ENCODE measurements around the gene KCNIP1. TPM values are rescaled to one million over a fixed set of nuclear protein-coding genes. Genes with fewer than 3 reads are reported as not detected.

KCNIP1 gene
- polyA plus RNA-seq, 3 donors = not detected

- Histone ChIP-seq H2AFZ (ENCODE audit: insufficient read depth, low read depth, low read length, poor library complexity, severe bottlenecking) (no peak overlapping the region), H3K27me3 (ENCODE audit: control insufficient read depth in 2 of 2, insufficient read depth in 2 of 2, low read length in 2 of 2) (no peaks in the 10 kb centered on the region), H3K27ac (ENCODE audit: low read depth in 1 of 2, low read length in 2 of 2) (no peak overlapping the region), H3K4me1 (ENCODE audit: control insufficient read depth in 1 of 2, insufficient read depth in 2 of 2, low read length in 2 of 2) (no peaks in the 10 kb centered on the region), H3K9ac (ENCODE audit: insufficient read depth, low read length, poor library complexity, severe bottlenecking) (no peak overlapping the region), H3K36me3 (replicated peaks in 1 of 2; ENCODE audit: control insufficient read depth in 1 of 2, insufficient read depth in 2 of 2, low read length in 2 of 2) (no peaks in the 10 kb centered on the region), H4K20me1 (ENCODE audit: insufficient read depth, low read length) (no peaks in the 10 kb centered on the region), H3K9me3 (replicated peaks in 1 of 2; ENCODE audit: control insufficient read depth in 1 of 2, insufficient read depth in 1 of 2, low read length in 2 of 2) (no peaks in the 10 kb centered on the region), H3K79me2 (ENCODE audit: insufficient read depth, low read length) (no peaks in the 10 kb centered on the region), H3K4me3 (replicated peaks in 1 of 3; ENCODE audit: low read depth in 2 of 3, low read length in 3 of 3) (no peak overlapping the region), H3K4me2 (replicated peaks; ENCODE audit: extremely low read depth, low read length, poor library complexity, severe bottlenecking) (no peak overlapping the region)
- peaks cover 3% of the 10 kb centered on the region for H3K4me1 Mint-ChIP-seq
- intact Hi-C loops (cut with micrococcal nuclease) = no loop called here
- no peak overlapping the region for H3K4me3 Mint-ChIP-seq
- peaks cover 5 to 13% (median 6%) of the 10 kb centered on the region in 3 donors for H3K27me3 Mint-ChIP-seq (ENCODE audit: low read depth in 3 of 3)
- no peak for DNase-seq
- no peak for TF ChIP-seq CTCF (IDR thresholded peaks at IDR 0.05)
- H3K27ac Mint-ChIP-seq = no peak overlapping the region
- peaks cover 0 to 4% (median 0%) of the 10 kb centered on the region in 7 donors for H3K9me3 Mint-ChIP-seq
- WGBS (ENCODE audit: insufficient coverage) = 67% methylated on average over 2 of the region's 4 CpGs
- H3K36me3 Mint-ChIP-seq = no peaks in the 10 kb centered on the region
These were observed 253.4 kb downstream of the KCNIP1 start for GRCh38 chr5:170757182-170757601.

- Histone ChIP-seq H3K4me1 (ENCODE audit: control insufficient read depth in 1 of 2, insufficient read depth in 2 of 2, low read length in 2 of 2) (no peaks in the 10 kb centered on the region), H3K79me2 (ENCODE audit: insufficient read depth, low read length) (no peaks in the 10 kb centered on the region), H3K27ac (ENCODE audit: low read depth in 1 of 2, low read length in 2 of 2) (no peak overlapping the region), H3K9me3 (replicated peaks in 1 of 2; ENCODE audit: control insufficient read depth in 1 of 2, insufficient read depth in 1 of 2, low read length in 2 of 2) (no peaks in the 10 kb centered on the region), H4K20me1 (ENCODE audit: insufficient read depth, low read length) (no peaks in the 10 kb centered on the region), H3K36me3 (replicated peaks in 1 of 2; ENCODE audit: control insufficient read depth in 1 of 2, insufficient read depth in 2 of 2, low read length in 2 of 2) (no peaks in the 10 kb centered on the region), H3K4me2 (replicated peaks; ENCODE audit: extremely low read depth, low read length, poor library complexity, severe bottlenecking) (no peak overlapping the region), H2AFZ (ENCODE audit: insufficient read depth, low read depth, low read length, poor library complexity, severe bottlenecking) (no peak overlapping the region), H3K9ac (ENCODE audit: insufficient read depth, low read length, poor library complexity, severe bottlenecking) (no peak overlapping the region), H3K4me3 (replicated peaks in 1 of 3; ENCODE audit: low read depth in 2 of 3, low read length in 3 of 3) (no peak overlapping the region), H3K27me3 (ENCODE audit: control insufficient read depth in 2 of 2, insufficient read depth in 2 of 2, low read length in 2 of 2) (no peaks in the 10 kb centered on the region)
- WGBS (ENCODE audit: insufficient coverage) = no CpG with 5 or more reads among the region's 2 CpGs
- no peak for TF ChIP-seq CTCF (IDR thresholded peaks at IDR 0.05)
- intact Hi-C loops (cut with micrococcal nuclease) = no loop called here
- no peak for DNase-seq
- no peaks in the 10 kb centered on the region for H3K36me3 Mint-ChIP-seq
- H3K27ac Mint-ChIP-seq = no peak overlapping the region
- no peak overlapping the region for H3K4me3 Mint-ChIP-seq
- peaks cover 3% of the 10 kb centered on the region for H3K4me1 Mint-ChIP-seq
- peaks cover 5 to 13% (median 6%) of the 10 kb centered on the region in 3 donors for H3K27me3 Mint-ChIP-seq (ENCODE audit: low read depth in 3 of 3)
- H3K9me3 Mint-ChIP-seq = peaks cover 0 to 4% (median 0%) of the 10 kb centered on the region in 7 donors
These were observed 253.8 kb downstream of the KCNIP1 start for GRCh38 chr5:170757669-170758068.
